HepG2 (cell line): ENCODE data around the gene CXCR5. TPM values are rescaled to one million over a fixed set of nuclear protein-coding genes. Genes with fewer than 3 reads are reported as not detected.

Source experiments
- ATF7 ChIP-seq, 2 experiments: fragments of 450-650 bp in 1 of 2; sonication (generic) in 1 of 2; formaldehyde crosslinking in 1 of 2; IDR thresholded peaks; 2 replicates each; pipeline versions ENCODE4 v1.4.0 to v1.6.1; 2016 to 2020; ENCODE audit warnings: antibody characterized with exemption in 1 of 2, mild to moderate bottlenecking in 1 of 2, missing genetic modification reagents in 1 of 2
- DNMT1 ChIP-seq: sonication (generic); formaldehyde crosslinking; IDR thresholded peaks from 2 replicates; pipeline ENCODE4 v1.5.1; 2020; ENCODE audit warnings: mild to moderate bottlenecking, missing genetic modification reagents
- DR1 ChIP-seq: sonication (generic); formaldehyde crosslinking; IDR thresholded peaks from 2 replicates; pipeline ENCODE4 v1.8.0; 2021; ENCODE audit warnings: mild to moderate bottlenecking, missing genetic modification reagents, inconsistent platforms
- JARID2 ChIP-seq: sonication (generic); formaldehyde crosslinking; IDR thresholded peaks from 2 replicates; pipeline ENCODE4 v1.8.1; 2023; ENCODE audit warnings: missing genetic modification reagents, inconsistent platforms; ENCODE audit not compliant: insufficient replicate concordance
- KLF11 ChIP-seq: IDR thresholded peaks from 2 replicates; pipeline ENCODE4 v1.6.1; 2016; ENCODE audit warnings: missing compliant biosample characterization
- MTF2 ChIP-seq: sonication (generic); formaldehyde crosslinking; IDR thresholded peaks from 2 replicates; pipeline ENCODE4 v1.5.0; 2020; ENCODE audit warnings: missing genetic modification reagents, borderline replicate concordance
- NFE2 ChIP-seq: sonication (generic); formaldehyde crosslinking; IDR thresholded peaks from 2 replicates; pipeline ENCODE4 v1.4.0; 2020; ENCODE audit warnings: missing genetic modification reagents
- SP140L ChIP-seq: sonication (generic); formaldehyde crosslinking; IDR thresholded peaks from 2 replicates; pipeline ENCODE4 v1.4.0; 2020; ENCODE audit warnings: missing genetic modification reagents, borderline replicate concordance
- ZC3H13 ChIP-seq: sonication (generic); formaldehyde crosslinking; IDR thresholded peaks from 2 replicates; pipeline ENCODE4 v1.8.1; 2023; ENCODE audit warnings: mild to moderate bottlenecking, missing genetic modification reagents, moderate library complexity
- ZNF180 ChIP-seq: sonication (generic); formaldehyde crosslinking; IDR thresholded peaks from 2 replicates; pipeline ENCODE4 v1.4.0; 2020; ENCODE audit warnings: low read depth, missing genetic modification reagents, borderline replicate concordance
- ZNF256 ChIP-seq: sonication (generic); formaldehyde crosslinking; conservative IDR thresholded peaks from 2 replicates; pipeline ENCODE4 v1.4.0; 2020; ENCODE audit warnings: missing genetic modification reagents
- ZNF616 ChIP-seq: sonication (generic); formaldehyde crosslinking; IDR thresholded peaks from 2 replicates; pipeline ENCODE4 v1.5.0; 2020; ENCODE audit warnings: low read depth, mild to moderate bottlenecking, missing genetic modification reagents
- ZNF766 ChIP-seq: sonication (generic); formaldehyde crosslinking; IDR thresholded peaks from 2 replicates; pipeline ENCODE4 v1.5.0; 2020; ENCODE audit warnings: missing genetic modification reagents, borderline replicate concordance
- ZNF83 ChIP-seq: sonication (generic); formaldehyde crosslinking; IDR thresholded peaks from 2 replicates; pipeline ENCODE4 v1.4.0; 2020; ENCODE audit warnings: missing genetic modification reagents, mild to moderate bottlenecking, borderline replicate concordance
- ZNF850 ChIP-seq: sonication (generic); formaldehyde crosslinking; conservative IDR thresholded peaks from 2 replicates; pipeline ENCODE4 v1.9.0; 2021; ENCODE audit warnings: mild to moderate bottlenecking, missing genetic modification reagents
- polyA plus RNA-seq, 8 experiments: library from polyadenylated mRNA; depleted of rRNA in 3 of 8; stranded (reverse) in 7 of 8; unstranded in 1 of 8; fragments of >200 nt; fragmentation: Illumina TruSeq in 4 of 8; extraction: Trizol in 4 of 8; gene quantifications; 2 replicates each; pipeline versions ENCODE4 v1.2.1 to v1.2.3, GENCODE V29; 2011 to 2016; ENCODE audit warnings: low read depth in 4 of 8, missing spikeins in 1 of 8, mixed read lengths in 1 of 8; ENCODE audit not compliant: insufficient read depth in 1 of 8
- total RNA-seq, 5 experiments: library from RNA; depleted of rRNA; stranded (reverse); fragments of >200 nt; fragmentation: Illumina TruSeq; extraction: Trizol; gene quantifications; 2 replicates each; pipeline ENCODE4 v1.2.3, GENCODE V29; 2016; ENCODE audit warnings: low read depth in 1 of 5
- TF ChIP-seq, protein P1 (sequence below): sonication (generic); formaldehyde crosslinking; IDR thresholded peaks from 2 replicates; pipeline ENCODE4 v1.4.0; 2020; ENCODE audit warnings: mild to moderate bottlenecking, missing genetic modification reagents
- TF ChIP-seq, protein P2 (sequence below): sonication (generic); formaldehyde crosslinking; IDR thresholded peaks from 2 replicates; pipeline ENCODE4 v1.5.0; 2020; ENCODE audit warnings: missing genetic modification reagents
- TF ChIP-seq, protein P3 (sequence below): sonication (generic); formaldehyde crosslinking; IDR thresholded peaks from 2 replicates; pipeline ENCODE4 v1.5.1; 2020; ENCODE audit warnings: missing genetic modification reagents, mild to moderate bottlenecking, borderline replicate concordance
- TF ChIP-seq, protein P4 (sequence below): sonication (generic); formaldehyde crosslinking; IDR thresholded peaks from 2 replicates; pipeline ENCODE4 v1.4.0; 2020; ENCODE audit warnings: missing genetic modification reagents
- TF ChIP-seq, protein P5 (sequence below): sonication (generic); formaldehyde crosslinking; IDR thresholded peaks from 2 replicates; pipeline ENCODE4 v1.5.0; 2020; ENCODE audit warnings: missing genetic modification reagents
- TF ChIP-seq, protein P6 (sequence below): sonication (generic); formaldehyde crosslinking; IDR thresholded peaks from 2 replicates; pipeline ENCODE4 v1.5.1; 2020; ENCODE audit warnings: mild to moderate bottlenecking, missing genetic modification reagents, borderline replicate concordance

CXCR5 gene
- total and polyA plus RNA-seq, 2 of the 13 experiments (the other 11 are each of a cell fraction or from before 2014, with no cell fraction given) = not detected

DNA sequence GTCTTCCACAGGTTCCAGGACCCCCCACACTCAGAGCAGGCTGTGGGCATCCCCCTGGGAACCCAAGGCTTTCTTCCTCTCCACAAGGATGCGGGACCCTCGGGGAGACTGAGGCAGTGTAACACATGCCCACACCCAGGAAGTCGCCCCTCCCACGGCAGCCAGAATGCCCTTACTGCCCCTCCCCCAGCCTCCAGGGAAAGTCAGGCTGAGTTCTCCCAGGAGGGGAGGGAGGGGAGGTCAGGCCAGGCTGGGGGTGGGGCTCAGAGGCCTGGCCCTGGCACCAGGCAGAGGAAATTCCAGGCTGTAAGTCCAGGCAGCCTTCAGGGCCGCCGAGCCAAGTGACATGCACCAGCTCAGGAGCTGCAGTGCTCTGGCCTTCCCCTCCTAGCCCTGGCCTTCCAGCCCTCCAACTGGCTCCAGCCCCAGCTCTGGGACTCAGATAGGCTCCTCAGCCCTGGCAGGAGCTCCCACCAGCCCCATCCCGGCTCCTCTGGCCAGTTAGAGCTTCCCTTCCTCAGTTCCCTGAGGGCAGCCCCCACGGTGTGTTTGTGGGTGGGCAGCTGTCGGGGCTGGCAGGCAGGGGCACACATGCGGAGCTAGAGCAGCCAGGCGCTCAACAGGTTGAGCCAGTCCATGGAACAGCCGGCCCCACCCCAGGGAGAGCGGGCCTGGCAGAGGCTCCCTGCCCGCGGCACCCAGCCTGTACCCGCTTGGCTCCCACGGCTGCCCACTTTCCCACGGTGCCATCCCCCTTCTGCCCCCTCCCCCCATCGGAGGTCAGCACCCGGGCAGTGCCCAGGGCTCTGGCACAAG lies 38.4 kb downstream of the CXCR5 start (continued):
- TF ChIP-seq ZC3H13 (no peak; the same call in 1 of the 2 replicates), DR1 (CRISPR knock-in tag) (no peak), ZNF256 (CRISPR knock-in tag) (no peak), SP140L (CRISPR knock-in tag) (no peak), ZNF850 (no peak), ZNF83 (no peak), JARID2 (CRISPR knock-in tag) (no peak), ZNF180 (CRISPR knock-in tag) (no peak), KLF11 (CRISPR knock-in tag) (no peak), ZNF766 (CRISPR knock-in tag) (no peak), ZNF616 (CRISPR knock-in tag) (no peak), DNMT1 (CRISPR knock-in tag) (no peak), NFE2 (CRISPR knock-in tag) (no peak), MTF2 (CRISPR knock-in tag) (no peak), ATF7 (IDR thresholded peaks at IDR 0.05) (no peak), ATF7 (CRISPR knock-in tag; IDR thresholded peaks at IDR 0.05) (no peak)
- TF ChIP-seq, protein P1, sequence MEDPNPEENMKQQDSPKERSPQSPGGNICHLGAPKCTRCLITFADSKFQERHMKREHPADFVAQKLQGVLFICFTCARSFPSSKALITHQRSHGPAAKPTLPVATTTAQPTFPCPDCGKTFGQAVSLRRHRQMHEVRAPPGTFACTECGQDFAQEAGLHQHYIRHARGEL (CRISPR knock-in tag) = no peak
- TF ChIP-seq, protein P2, sequence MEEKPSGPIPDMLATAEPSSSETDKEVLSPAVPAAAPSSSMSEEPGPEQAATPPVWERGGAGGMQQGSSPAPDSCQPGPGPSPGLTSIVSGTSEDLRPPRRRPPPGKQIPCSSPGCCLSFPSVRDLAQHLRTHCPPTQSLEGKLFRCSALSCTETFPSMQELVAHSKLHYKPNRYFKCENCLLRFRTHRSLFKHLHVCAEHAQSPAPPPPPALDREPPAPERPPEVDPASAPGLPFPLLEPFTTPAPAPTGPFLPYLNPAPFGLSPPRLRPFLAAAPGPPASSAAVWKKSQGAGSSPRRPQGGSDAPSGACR = no peak
- TF ChIP-seq, protein P3, sequence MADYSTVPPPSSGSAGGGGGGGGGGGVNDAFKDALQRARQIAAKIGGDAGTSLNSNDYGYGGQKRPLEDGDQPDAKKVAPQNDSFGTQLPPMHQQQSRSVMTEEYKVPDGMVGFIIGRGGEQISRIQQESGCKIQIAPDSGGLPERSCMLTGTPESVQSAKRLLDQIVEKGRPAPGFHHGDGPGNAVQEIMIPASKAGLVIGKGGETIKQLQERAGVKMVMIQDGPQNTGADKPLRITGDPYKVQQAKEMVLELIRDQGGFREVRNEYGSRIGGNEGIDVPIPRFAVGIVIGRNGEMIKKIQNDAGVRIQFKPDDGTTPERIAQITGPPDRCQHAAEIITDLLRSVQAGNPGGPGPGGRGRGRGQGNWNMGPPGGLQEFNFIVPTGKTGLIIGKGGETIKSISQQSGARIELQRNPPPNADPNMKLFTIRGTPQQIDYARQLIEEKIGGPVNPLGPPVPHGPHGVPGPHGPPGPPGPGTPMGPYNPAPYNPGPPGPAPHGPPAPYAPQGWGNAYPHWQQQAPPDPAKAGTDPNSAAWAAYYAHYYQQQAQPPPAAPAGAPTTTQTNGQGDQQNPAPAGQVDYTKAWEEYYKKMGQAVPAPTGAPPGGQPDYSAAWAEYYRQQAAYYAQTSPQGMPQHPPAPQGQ (CRISPR knock-in tag) = no peak
- TF ChIP-seq, protein P4, sequence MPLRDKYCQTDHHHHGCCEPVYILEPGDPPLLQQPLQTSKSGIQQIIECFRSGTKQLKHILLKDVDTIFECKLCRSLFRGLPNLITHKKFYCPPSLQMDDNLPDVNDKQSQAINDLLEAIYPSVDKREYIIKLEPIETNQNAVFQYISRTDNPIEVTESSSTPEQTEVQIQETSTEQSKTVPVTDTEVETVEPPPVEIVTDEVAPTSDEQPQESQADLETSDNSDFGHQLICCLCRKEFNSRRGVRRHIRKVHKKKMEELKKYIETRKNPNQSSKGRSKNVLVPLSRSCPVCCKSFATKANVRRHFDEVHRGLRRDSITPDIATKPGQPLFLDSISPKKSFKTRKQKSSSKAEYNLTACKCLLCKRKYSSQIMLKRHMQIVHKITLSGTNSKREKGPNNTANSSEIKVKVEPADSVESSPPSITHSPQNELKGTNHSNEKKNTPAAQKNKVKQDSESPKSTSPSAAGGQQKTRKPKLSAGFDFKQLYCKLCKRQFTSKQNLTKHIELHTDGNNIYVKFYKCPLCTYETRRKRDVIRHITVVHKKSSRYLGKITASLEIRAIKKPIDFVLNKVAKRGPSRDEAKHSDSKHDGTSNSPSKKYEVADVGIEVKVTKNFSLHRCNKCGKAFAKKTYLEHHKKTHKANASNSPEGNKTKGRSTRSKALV (CRISPR knock-in tag) = no peak
- TF ChIP-seq, protein P5, sequence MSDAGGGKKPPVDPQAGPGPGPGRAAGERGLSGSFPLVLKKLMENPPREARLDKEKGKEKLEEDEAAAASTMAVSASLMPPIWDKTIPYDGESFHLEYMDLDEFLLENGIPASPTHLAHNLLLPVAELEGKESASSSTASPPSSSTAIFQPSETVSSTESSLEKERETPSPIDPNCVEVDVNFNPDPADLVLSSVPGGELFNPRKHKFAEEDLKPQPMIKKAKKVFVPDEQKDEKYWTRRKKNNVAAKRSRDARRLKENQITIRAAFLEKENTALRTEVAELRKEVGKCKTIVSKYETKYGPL = no peak
- TF ChIP-seq, protein P6, sequence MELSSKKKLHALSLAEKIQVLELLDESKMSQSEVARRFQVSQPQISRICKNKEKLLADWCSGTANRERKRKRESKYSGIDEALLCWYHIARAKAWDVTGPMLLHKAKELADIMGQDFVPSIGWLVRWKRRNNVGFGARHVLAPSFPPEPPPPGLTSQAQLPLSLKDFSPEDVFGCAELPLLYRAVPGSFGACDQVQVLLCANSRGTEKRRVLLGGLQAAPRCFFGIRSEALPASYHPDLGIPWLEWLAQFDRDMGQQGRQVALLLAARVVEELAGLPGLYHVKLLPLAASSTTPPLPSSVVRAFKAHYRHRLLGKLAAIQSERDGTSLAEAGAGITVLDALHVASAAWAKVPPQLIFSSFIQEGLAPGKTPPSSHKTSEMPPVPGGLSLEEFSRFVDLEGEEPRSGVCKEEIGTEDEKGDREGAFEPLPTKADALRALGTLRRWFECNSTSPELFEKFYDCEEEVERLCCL (CRISPR knock-in tag) = no peak
